ENCODE measurements around the gene LAT.

DNA sequence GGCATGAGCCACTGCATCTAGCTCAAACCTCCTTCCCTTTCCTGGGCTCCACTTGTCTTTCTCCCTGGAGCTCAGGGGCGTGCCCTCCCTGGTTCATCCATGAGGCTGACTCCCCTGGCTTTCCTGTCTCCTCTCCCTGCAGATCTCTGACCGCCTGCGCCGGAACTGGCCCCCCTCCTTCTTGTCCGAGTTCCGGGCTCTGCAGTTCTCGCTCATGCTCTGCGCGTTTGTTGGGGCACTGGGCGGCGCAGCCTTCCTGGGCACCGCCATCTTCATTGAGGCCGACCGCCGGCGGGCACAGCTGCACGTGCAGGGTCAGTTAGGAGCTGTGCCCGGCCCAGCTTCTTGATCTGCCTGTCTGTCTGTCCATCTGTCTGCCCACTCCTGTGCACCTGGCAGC lies 1.2 kb upstream of the LAT start:
- TF ChIP-seq CTCF (IDR thresholded peaks at IDR 0.05 in 8 of 11, conservative IDR thresholded peaks at IDR 0.05 in 3 of 11), result no peak
- no peak for TF ChIP-seq POLR2A (IDR thresholded peaks at IDR 0.05)

Measured in spleen (tissue), 7 donors.